AG04449 (cell line): ENCODE measurements around the gene APLP2.
"Not testable (repeated sequence)": the region's sequence is repeated elsewhere in the genome, so short reads cannot be mapped to it uniquely, and the experiment has no call there.

Experiments
- CTCF ChIA-PET: fragments of 350-600 bp; formaldehyde crosslinking; extraction: SDS; loops from one replicate; lab custom pipeline; 2021; ENCODE audit warnings: antibody characterized with exemption; lab: Yijun Ruan, JAX
- POLR2A ChIA-PET: fragments of 400-600, 350-600 bp; formaldehyde crosslinking; extraction: SDS; loops from one replicate; lab custom pipeline; 2020; ENCODE audit warnings: antibody characterized with exemption, inconsistent platforms; lab: Yijun Ruan, JAX
- DNase-seq: peaks from one replicate; pipeline ENCODE4 v3.0.0-alpha.2; 2010; ENCODE audit warnings: low read depth, low spot score
- H3K4me3 ChIP-seq: 2 replicates; pipeline ENCODE4 v1.5.1; 2011; ENCODE audit warnings: low read depth, mild to moderate bottlenecking, control low read depth, low read length
- CTCF ChIP-seq: IDR thresholded peaks from one replicate; pipeline ENCODE4 v1.5.1; 2011; ENCODE audit warnings: mild to moderate bottlenecking, moderate library complexity, low read length, control low read depth, inconsistent platforms; ENCODE audit not compliant: insufficient read depth; ENCODE audit errors: missing control alignments

APLP2 gene

GRCh38 chr11:130102301-130103249 lies 32.9 kb downstream of the APLP2 start:
- no peak for DNase-seq
- TF ChIP-seq CTCF: no peak
- no peak overlapping the region for H3K4me3 ChIP-seq
- ChIA-PET CTCF (interaction anchor here (0.9 to 1.1 kb wide), 2 partner anchors 13 to 30 kb away, joined by 3 read pairs; no protein-coding TSS in a partner anchor), POLR2A (interaction anchor here (1.1 kb wide), 1 partner anchor 99 kb away, joined by 10 read pairs; the partner anchor contains the start of gene PRDM10)

GRCh38 chr11:130103296-130103814 lies 33.7 kb downstream of the APLP2 start:
- ChIA-PET POLR2A (interaction anchor here (0.7 to 1.1 kb wide), 2 partner anchors 21 to 100 kb away, joined by 3 to 10 read pairs; partner anchors contain the start of gene PRDM10), CTCF (interaction anchor here (0.9 to 1.1 kb wide), 2 partner anchors 12 to 29 kb away, joined by 3 read pairs; no protein-coding TSS in a partner anchor)
- peak; percentile 88 for DNase-seq
- H3K4me3 ChIP-seq: no peak overlapping the region
- no peak for TF ChIP-seq CTCF

- ChIA-PET POLR2A (no interaction called here), CTCF (no interaction called here)
- no peak for DNase-seq
- H3K4me3 ChIP-seq: no peak overlapping the region
- TF ChIP-seq CTCF: no peak
Observed at GRCh38 chr11:130106381-130106780, 36.7 kb downstream of the APLP2 start.

- DNase-seq, H3K4me3 ChIP-seq, CTCF ChIA-PET, POLR2A ChIA-PET: not testable (repeated sequence)
Observed at GRCh38 chr11:130108671-130109070, 39.0 kb downstream of the APLP2 start.

GRCh38 chr11:130109386-130109785 lies 39.7 kb downstream of the APLP2 start:
- CTCF ChIA-PET: interaction anchor here (0.6 kb wide), 2 partner anchors 38 to 42 kb away, joined by 3 read pairs; no protein-coding TSS in a partner anchor
- H3K4me3 ChIP-seq: no peak overlapping the region
- no peak for DNase-seq
- no peak for TF ChIP-seq CTCF
- POLR2A ChIA-PET: no interaction called here

- TF ChIP-seq CTCF: no peak
- H3K4me3 ChIP-seq: no peak overlapping the region
- ChIA-PET POLR2A (no interaction called here), CTCF (interaction anchor here (1.1 to 1.4 kb wide), 2 partner anchors 185 to 187 kb away, joined by 3 to 5 read pairs; no protein-coding TSS in a partner anchor)
- DNase-seq: no peak
Observed at GRCh38 chr11:130110339-130111108, 40.8 kb downstream of the APLP2 start.
